Neural progenitor cell (in vitro differentiated cells): ENCODE results near the gene MGAT4B. TPM values are rescaled to one million over a fixed set of nuclear protein-coding genes. Genes with fewer than 3 reads are reported as not detected.

Source experiments
- DNase-seq: peaks from one replicate; pipeline ENCODE4 v3.0.0-alpha.2; 2016; ENCODE audit warnings: low spot score
- H2AFZ ChIP-seq: fragments of 200-600 bp; sonication (generic); replicated peaks from 2 replicates; pipeline ENCODE4 v1.6.1; 2016; ENCODE audit warnings: antibody characterized with exemption
- H3F3A ChIP-seq: fragments of 200-600 bp; sonication (generic); 2 replicates; pipeline ENCODE4 v1.6.1; 2016; ENCODE audit warnings: antibody characterized with exemption, low read depth
- H3K27ac ChIP-seq: fragments of 200-600 bp; sonication (generic); 2 replicates; pipeline ENCODE4 v1.5.1; 2016; ENCODE audit warnings: mild to moderate bottlenecking
- H3K27me3 ChIP-seq: fragments of 200-600 bp; sonication (generic); 2 replicates; pipeline ENCODE4 v1.6.1; 2016; ENCODE audit warnings: mild to moderate bottlenecking, moderate library complexity
- H3K36me3 ChIP-seq: fragments of 200-600 bp; sonication (generic); 2 replicates; pipeline ENCODE4 v1.5.1; 2016
- H3K4me1 ChIP-seq: fragments of 200-600 bp; sonication (generic); 2 replicates; pipeline ENCODE4 v1.6.1; 2016; ENCODE audit warnings: mixed run types
- H3K4me2 ChIP-seq: fragments of 200-600 bp; sonication (generic); 2 replicates; pipeline ENCODE4 v1.6.1; 2016
- H3K4me3 ChIP-seq: fragments of 200-600 bp; sonication (generic); 2 replicates; pipeline ENCODE4 v1.5.1; 2016
- H3K79me2 ChIP-seq: fragments of 200-600 bp; sonication (generic); 2 replicates; pipeline ENCODE4 v1.6.1; 2016; ENCODE audit warnings: low read depth
- H3K9ac ChIP-seq: fragments of 200-600 bp; sonication (generic); 2 replicates; pipeline ENCODE4 v1.6.1; 2016
- H3K9me3 ChIP-seq: fragments of 200-600 bp; sonication (generic); 2 replicates; pipeline ENCODE4 v1.5.1; 2016; ENCODE audit warnings: low read depth
- H4K20me1 ChIP-seq: fragments of 200-600 bp; sonication (generic); 2 replicates; pipeline ENCODE4 v1.6.1; 2016; ENCODE audit warnings: low read depth
- H3K27ac Mint-ChIP-seq: 3 replicates; pipeline ENCODE4 v1.8.0; 2021; ENCODE audit warnings: mixed read lengths
- H3K27me3 Mint-ChIP-seq: 2 replicates; pipeline ENCODE4 v1.8.0; 2022; ENCODE audit warnings: low read depth, mild to moderate bottlenecking, inconsistent platforms, moderate library complexity, mixed read lengths; ENCODE audit not compliant: insufficient read depth
- H3K36me3 Mint-ChIP-seq: 3 replicates; pipeline ENCODE4 v1.8.0; 2021; ENCODE audit warnings: mixed read lengths
- H3K4me1 Mint-ChIP-seq: 3 replicates; pipeline ENCODE4 v1.8.0; 2021; ENCODE audit warnings: mixed read lengths
- H3K4me3 Mint-ChIP-seq: 3 replicates; pipeline ENCODE4 v1.8.0; 2021; ENCODE audit warnings: mild to moderate bottlenecking, moderate library complexity, mixed read lengths
- H3K9me3 Mint-ChIP-seq: 3 replicates; pipeline ENCODE4 v1.8.0; 2020; ENCODE audit warnings: mixed read lengths
- EZH2 ChIP-seq: fragments of 200-600 bp; sonication (generic); IDR thresholded peaks from 2 replicates; pipeline ENCODE4 v1.6.1; 2017; ENCODE audit warnings: antibody characterized with exemption, mild to moderate bottlenecking, moderate library complexity
- EZH2phosphoT487 ChIP-seq: fragments of 200-600 bp; sonication (generic); IDR thresholded peaks from 2 replicates; pipeline ENCODE4 v1.6.1; 2017; ENCODE audit warnings: antibody characterized with exemption
- total RNA-seq: library from RNA; depleted of rRNA; stranded (reverse); fragments of >200 nt; gene quantifications from 2 replicates; pipeline ENCODE4 v1.2.3, GENCODE V29; 2015; ENCODE audit warnings: low replicate concordance
- TF ChIP-seq, protein P1 (sequence below): fragments of 200-600 bp; sonication (generic); IDR thresholded peaks from 2 replicates; pipeline ENCODE4 v1.5.1; 2017; ENCODE audit warnings: antibody characterized with exemption, mild to moderate bottlenecking

MGAT4B gene
- total RNA-seq, 1 donor from 2014 or later: 32.1 TPM

DNA sequence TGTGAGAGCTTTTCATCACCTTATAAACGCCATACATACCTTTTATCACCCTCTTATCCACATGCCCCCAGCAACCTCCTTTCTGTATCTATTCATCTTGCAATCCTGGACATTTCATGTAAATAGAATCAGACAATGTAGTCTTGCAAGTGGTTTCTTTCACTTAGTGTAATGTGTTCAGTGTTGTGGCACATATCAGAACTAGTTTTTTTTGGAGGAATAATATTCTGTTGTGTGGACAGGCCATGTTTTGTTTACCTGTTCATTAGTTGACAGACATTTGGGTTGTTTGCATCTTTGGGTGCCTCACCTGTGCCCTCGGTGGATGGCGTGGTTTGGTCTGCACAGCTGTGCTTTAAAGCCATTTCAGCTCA, 15.4 kb upstream of the MGAT4B start:
- Mint-ChIP-seq H3K27me3 (peaks cover 11% of the 10 kb centered on the region), H3K27ac (no peak overlapping the region), H3K9me3 (no peaks in the 10 kb centered on the region), H3K4me3 (peak overlapping the region; percentile 95), H3K4me1 (peaks cover 40% of the 10 kb centered on the region), H3K36me3 (peaks cover 19% of the 10 kb centered on the region)
- Histone ChIP-seq H3K4me3 (peak overlapping the region; percentile 89), H3F3A (peaks cover 22% of the 10 kb centered on the region), H3K4me1 (peaks cover 26% of the 10 kb centered on the region), H3K79me2 (peaks cover 21% of the 10 kb centered on the region), H3K27ac (no peak overlapping the region), H3K9me3 (no peaks in the 10 kb centered on the region), H2AFZ (no peak overlapping the region), H3K36me3 (no peaks in the 10 kb centered on the region), H3K4me2 (peak overlapping the region; percentile 92), H4K20me1 (peaks cover 36% of the 10 kb centered on the region), H3K9ac (no peak overlapping the region), H3K27me3 (peaks cover 19% of the 10 kb centered on the region)
- no peak for DNase-seq
- TF ChIP-seq EZH2 (no peak), EZH2phosphoT487 (no peak)
- TF ChIP-seq, protein P1, sequence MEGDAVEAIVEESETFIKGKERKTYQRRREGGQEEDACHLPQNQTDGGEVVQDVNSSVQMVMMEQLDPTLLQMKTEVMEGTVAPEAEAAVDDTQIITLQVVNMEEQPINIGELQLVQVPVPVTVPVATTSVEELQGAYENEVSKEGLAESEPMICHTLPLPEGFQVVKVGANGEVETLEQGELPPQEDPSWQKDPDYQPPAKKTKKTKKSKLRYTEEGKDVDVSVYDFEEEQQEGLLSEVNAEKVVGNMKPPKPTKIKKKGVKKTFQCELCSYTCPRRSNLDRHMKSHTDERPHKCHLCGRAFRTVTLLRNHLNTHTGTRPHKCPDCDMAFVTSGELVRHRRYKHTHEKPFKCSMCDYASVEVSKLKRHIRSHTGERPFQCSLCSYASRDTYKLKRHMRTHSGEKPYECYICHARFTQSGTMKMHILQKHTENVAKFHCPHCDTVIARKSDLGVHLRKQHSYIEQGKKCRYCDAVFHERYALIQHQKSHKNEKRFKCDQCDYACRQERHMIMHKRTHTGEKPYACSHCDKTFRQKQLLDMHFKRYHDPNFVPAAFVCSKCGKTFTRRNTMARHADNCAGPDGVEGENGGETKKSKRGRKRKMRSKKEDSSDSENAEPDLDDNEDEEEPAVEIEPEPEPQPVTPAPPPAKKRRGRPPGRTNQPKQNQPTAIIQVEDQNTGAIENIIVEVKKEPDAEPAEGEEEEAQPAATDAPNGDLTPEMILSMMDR: no peak

DNA sequence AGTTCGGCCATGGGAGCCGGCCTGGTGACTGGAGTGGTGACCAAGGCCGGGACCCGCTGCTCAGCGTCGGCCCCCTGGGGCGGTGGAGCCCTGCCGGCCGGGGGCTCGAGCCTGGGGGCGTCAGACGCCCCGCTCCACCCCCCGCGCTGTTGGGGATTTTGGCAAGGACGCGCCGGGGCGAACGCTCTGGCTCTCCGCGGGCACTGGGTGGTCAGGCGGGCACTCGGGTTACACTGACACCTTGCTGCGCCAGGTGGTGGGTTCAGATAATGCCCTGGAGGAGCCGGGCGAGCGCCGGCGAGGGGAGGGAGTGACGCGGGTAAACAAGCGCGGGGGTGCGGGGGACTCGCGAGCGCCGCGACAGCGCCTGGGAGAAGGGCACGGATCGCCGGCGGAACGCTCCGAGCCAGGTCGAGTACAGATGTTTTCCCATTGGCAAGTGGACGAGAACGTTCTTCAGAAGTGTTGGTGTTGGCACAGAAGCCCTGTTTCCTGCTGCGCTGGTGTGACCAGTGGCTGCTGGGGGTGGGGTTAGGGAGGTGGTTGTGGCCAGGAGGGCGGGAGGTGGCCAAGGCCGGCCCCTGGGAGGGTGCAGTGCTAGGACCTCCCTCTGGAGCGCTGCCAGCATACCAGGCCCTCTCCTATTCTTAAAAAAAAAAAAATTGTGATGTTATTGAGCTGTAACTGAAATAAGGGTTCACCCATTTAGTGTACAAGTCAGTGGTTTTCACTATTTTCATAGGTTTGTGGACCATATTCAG, 14.8 kb upstream of the MGAT4B start:
- no peak overlapping the region for H3K27ac ChIP-seq
- Mint-ChIP-seq H3K4me3 (peak overlapping the region; percentile 95), H3K4me1 (peaks cover 38% of the 10 kb centered on the region), H3K27me3 (peaks cover 12% of the 10 kb centered on the region), H3K36me3 (peaks cover 15% of the 10 kb centered on the region), H3K27ac (no peak overlapping the region), H3K9me3 (no peaks in the 10 kb centered on the region)
- peak; percentile 81 for DNase-seq
- H3K4me1 ChIP-seq: peaks cover 26% of the 10 kb centered on the region
- H3K4me2 ChIP-seq: peak overlapping the region; percentile 92
- peaks cover 24% of the 10 kb centered on the region for H3K27me3 ChIP-seq
- no peaks in the 10 kb centered on the region for H3K36me3 ChIP-seq
- no peak overlapping the region for H2AFZ ChIP-seq
- peaks cover 36% of the 10 kb centered on the region for H4K20me1 ChIP-seq
- peaks cover 21% of the 10 kb centered on the region for H3K79me2 ChIP-seq
- H3K9me3 ChIP-seq: no peaks in the 10 kb centered on the region
- TF ChIP-seq EZH2: no peak
- TF ChIP-seq, protein P1: no peak
- H3K9ac ChIP-seq: peak overlapping the region; percentile 61
- peak overlapping the region; percentile 89 for H3K4me3 ChIP-seq
- H3F3A ChIP-seq: peaks cover 25% of the 10 kb centered on the region

DNA sequence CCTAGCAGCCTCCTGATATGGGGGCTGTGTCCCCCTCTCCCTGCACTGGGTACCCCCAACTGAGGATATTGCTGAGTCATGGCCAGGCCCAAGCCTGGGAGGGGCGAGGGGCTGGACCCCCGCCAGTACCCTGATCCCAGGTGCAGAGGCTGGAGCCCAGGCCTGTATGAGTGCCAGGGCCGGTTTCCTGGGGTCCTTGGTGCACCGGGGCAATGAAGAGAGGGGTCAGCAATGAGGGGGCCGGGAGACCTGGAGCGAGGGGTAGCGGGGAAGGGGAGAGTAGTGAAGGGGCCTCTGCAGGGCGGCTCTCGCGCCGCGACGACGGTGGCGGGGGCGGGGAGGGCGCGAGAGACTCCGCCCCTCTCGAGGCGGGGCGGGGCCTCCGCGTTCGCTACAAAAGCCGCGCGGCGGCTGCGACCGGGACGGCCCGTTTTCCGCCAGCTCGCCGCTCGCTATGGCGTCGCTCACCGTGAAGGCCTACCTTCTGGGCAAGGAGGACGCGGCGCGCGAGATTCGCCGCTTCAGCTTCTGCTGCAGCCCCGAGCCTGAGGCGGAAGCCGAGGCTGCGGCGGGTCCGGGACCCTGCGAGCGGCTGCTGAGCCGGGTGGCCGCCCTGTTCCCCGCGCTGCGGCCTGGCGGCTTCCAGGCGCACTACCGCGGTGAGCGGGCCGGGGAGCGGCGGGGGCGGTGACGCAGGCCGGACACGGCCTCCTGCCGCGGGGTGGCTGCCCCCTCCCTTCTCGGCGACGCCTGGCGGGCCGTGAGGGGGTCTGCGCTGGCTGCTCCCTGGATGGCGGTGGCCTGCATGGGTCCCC, 14.0 kb upstream of the MGAT4B start, which contains the start of gene SQSTM1:
SQSTM1 (plus strand) TSS at position 423 of the 815 bp plus-strand sequence; CDS start at position 455, 32 bp downstream.
- Histone ChIP-seq H2AFZ (no peak within 1 kb of the TSS), H3K79me2 (peaks cover 21% of the 10 kb centered on the region), H3F3A (peaks cover 25% of the 10 kb centered on the region), H3K9me3 (no peaks in the 10 kb centered on the region), H4K20me1 (peaks cover 33% of the 10 kb centered on the region), H3K9ac (peak within 1 kb of the TSS; percentile 61), H3K27ac (no peak within 1 kb of the TSS), H3K36me3 (no peaks in the 10 kb centered on the region), H3K4me1 (peaks cover 26% of the 10 kb centered on the region), H3K27me3 (peaks cover 32% of the 10 kb centered on the region), H3K4me2 (peak within 1 kb of the TSS; percentile 92), H3K4me3 (peak within 1 kb of the TSS; percentile 89)
- Mint-ChIP-seq H3K9me3 (peaks cover 2% of the 10 kb centered on the region), H3K4me3 (peak within 1 kb of the TSS; percentile 95), H3K36me3 (peaks cover 14% of the 10 kb centered on the region), H3K4me1 (peaks cover 38% of the 10 kb centered on the region), H3K27me3 (peaks cover 16% of the 10 kb centered on the region), H3K27ac (peak within 1 kb of the TSS; percentile 69)
- peak; percentile 92 for DNase-seq
- TF ChIP-seq, protein P1: peak; percentile 21
- TF ChIP-seq EZH2 (peak; percentile 35), EZH2phosphoT487 (no peak)
